ENCODE measurements around the gene CCDC141.

Gene CCDC141

DNA sequence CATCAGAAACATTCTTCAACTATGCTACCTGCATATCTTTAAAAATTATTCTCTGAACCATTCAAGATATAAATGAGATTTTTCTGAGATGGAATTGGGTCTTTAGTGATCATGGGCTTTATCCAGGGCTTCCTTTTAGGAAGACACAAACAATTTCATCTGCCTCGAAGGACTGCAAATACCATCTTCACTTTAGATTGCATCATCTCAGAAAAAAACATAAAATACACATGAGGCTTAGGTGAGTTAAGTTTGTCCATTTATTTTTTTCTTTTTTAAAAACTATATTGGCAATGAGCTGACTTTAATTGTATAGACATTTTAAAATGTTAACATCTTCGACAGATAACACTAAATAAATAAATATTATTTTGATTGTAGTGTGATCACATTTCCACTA is 262.8 kb downstream of the CCDC141 start:
- H3K4me3 Mint-ChIP-seq = no peak overlapping the region
- H3K9me3 Mint-ChIP-seq = no peaks in the 10 kb centered on the region
- ATAC-seq (replicated peaks; ENCODE audit: extremely low read depth, poor library complexity, severe bottlenecking) (no peak), DNase-seq (ENCODE audit: low spot score in 2 of 2) (no peak)
- H3K36me3 Mint-ChIP-seq (ENCODE audit: insufficient read depth) = peaks cover 5% of the 10 kb centered on the region
- no peaks in the 10 kb centered on the region for H3K27me3 Mint-ChIP-seq
- H3K27ac Mint-ChIP-seq (ENCODE audit: low read depth) = no peak overlapping the region
- no peaks in the 10 kb centered on the region for H3K4me1 Mint-ChIP-seq

DNA sequence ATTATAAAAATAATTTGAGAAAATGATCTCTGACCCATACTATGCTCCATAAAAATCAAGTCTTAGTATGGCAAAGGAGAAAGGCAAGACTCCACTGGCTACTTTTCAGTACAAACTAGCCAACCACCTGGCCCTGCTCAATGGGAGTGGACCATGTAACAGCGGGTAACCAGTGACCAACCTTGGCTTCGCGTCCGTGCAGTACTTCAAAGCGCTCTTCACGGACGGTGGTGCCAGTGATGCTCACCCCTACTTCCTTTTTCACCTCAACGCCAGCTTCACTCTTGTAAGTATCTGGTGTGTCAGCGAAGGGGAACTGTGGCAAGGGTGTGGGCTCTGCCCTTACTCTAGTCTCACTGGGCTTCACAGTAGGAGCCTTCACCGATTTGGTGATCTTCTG is 266.0 kb downstream of the CCDC141 start:
- H3K9me3 Mint-ChIP-seq = no peaks in the 10 kb centered on the region
- H3K4me3 Mint-ChIP-seq = no peak overlapping the region
- no peaks in the 10 kb centered on the region for H3K27me3 Mint-ChIP-seq
- no peak overlapping the region for H3K27ac Mint-ChIP-seq (ENCODE audit: low read depth)
- H3K36me3 Mint-ChIP-seq (ENCODE audit: insufficient read depth) = peaks cover 2% of the 10 kb centered on the region
- ATAC-seq (replicated peaks; ENCODE audit: extremely low read depth, poor library complexity, severe bottlenecking) (no peak), DNase-seq (ENCODE audit: low spot score in 2 of 2) (no peak)
- H3K4me1 Mint-ChIP-seq = no peaks in the 10 kb centered on the region

DNA sequence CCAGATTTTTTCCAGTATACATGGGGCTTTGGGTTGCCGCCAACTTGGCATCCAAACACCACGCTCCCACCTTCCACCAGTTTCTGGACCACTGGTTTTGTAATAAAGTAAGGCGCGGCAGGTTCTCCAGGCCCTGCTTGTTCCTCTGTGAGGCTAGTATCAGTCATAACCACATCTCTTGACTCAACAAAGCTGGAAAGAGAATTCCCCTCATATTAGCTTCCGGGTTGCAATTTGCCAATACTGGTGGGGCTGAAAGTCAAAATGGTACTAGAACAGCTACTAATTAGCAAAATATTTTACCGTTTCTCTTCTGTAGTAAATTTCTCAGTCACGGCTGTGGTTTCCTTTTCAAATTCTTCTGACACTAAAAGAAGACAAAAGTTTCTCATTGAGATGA is 267.7 kb downstream of the CCDC141 start:
- no peak for ATAC-seq (replicated peaks; ENCODE audit: extremely low read depth, poor library complexity, severe bottlenecking)
- H3K27ac Mint-ChIP-seq (ENCODE audit: low read depth) = no peak overlapping the region
- H3K9me3 Mint-ChIP-seq = no peaks in the 10 kb centered on the region
- H3K4me3 Mint-ChIP-seq = no peak overlapping the region
- no peaks in the 10 kb centered on the region for H3K27me3 Mint-ChIP-seq
- H3K36me3 Mint-ChIP-seq (ENCODE audit: insufficient read depth) = peaks cover 2% of the 10 kb centered on the region
- no peaks in the 10 kb centered on the region for H3K4me1 Mint-ChIP-seq
- no peak for DNase-seq (ENCODE audit: low spot score in 2 of 2)
